Activated T-helper 1 cell treated with anti-CD3 and anti-CD28 coated beads, Interleukin-2, amount 50 U/mL, for 16 hours (primary cell): ENCODE results near the gene GNG7.
"Not testable (repeated sequence)": the region's sequence is repeated elsewhere in the genome, so short reads cannot be mapped to it uniquely, and the experiment has no call there.

Experiments
- DNase-seq, 2 donors: peaks; one replicate each; pipeline ENCODE4 v3.0.0-alpha.2; 2020; ENCODE audit warnings: low read depth in 1 of 2, low spot score in 1 of 2

The GNG7 gene

GRCh38 chr19:2606774-2607173, 95.7 kb downstream of the GNG7 start:
- not testable (repeated sequence) for DNase-seq

- not testable (repeated sequence) for DNase-seq
These were observed 96.6 kb downstream of the GNG7 start for GRCh38 chr19:2605889-2606288.

GRCh38 chr19:2604747-2605329, 97.7 kb downstream of the GNG7 start:
- no peak for DNase-seq

GRCh38 chr19:2603334-2603733, 99.2 kb downstream of the GNG7 start:
- DNase-seq: no peak

GRCh38 chr19:2602391-2603181, 99.9 kb downstream of the GNG7 start:
- DNase-seq: no peak

- DNase-seq: no peak
These were observed 101.3 kb downstream of the GNG7 start for GRCh38 chr19:2600914-2601870.

GRCh38 chr19:2594319-2594718, 108.2 kb downstream of the GNG7 start:
- no peak for DNase-seq

GRCh38 chr19:2592824-2593223, 109.7 kb downstream of the GNG7 start:
- no peak for DNase-seq

- DNase-seq: no peak
These were observed 110.8 kb downstream of the GNG7 start for GRCh38 chr19:2591537-2592291.

GRCh38 chr19:2590630-2591399, 111.7 kb downstream of the GNG7 start:
- no peak for DNase-seq

- no peak for DNase-seq
These were observed 113.1 kb downstream of the GNG7 start for GRCh38 chr19:2589441-2589840.

GRCh38 chr19:2588081-2588777, 114.3 kb downstream of the GNG7 start:
- DNase-seq: no peak

- no peak for DNase-seq
These were observed 115.3 kb downstream of the GNG7 start for GRCh38 chr19:2587001-2587719.

GRCh38 chr19:2586196-2586595, 116.3 kb downstream of the GNG7 start:
- no peak for DNase-seq

- DNase-seq: no peak
These were observed 118.5 kb downstream of the GNG7 start for GRCh38 chr19:2584002-2584401.

GRCh38 chr19:2582984-2583956, 119.2 kb downstream of the GNG7 start:
- no peak for DNase-seq

GRCh38 chr19:2580396-2580795, 122.1 kb downstream of the GNG7 start:
- DNase-seq: not testable (repeated sequence)
